Measurements from ENCODE around the gene MSI2. TPM values are rescaled to one million over a fixed set of nuclear protein-coding genes. Genes with fewer than 3 reads are reported as not detected.
A peak's percentile ranks its signal among the peaks of the same experiment; 100 is the strongest.

The MSI2 gene
- total and polyA plus RNA-seq, 8 donors, result 35.0 to 49.5 (median 47.5) TPM

- Histone ChIP-seq H3K27ac (no peak overlapping the region), H3K36me3 (peaks cover 0 to 5% of the 10 kb centered on the region in 2 donors), H3K4me1 (peaks cover 4 to 5% of the 10 kb centered on the region in 2 donors), H3K4me3 (no peak overlapping the region), H3K9me3 (no peaks in the 10 kb centered on the region), H3K27me3 (no peaks in the 10 kb centered on the region)
- no peak for TF ChIP-seq CTCF (IDR thresholded peaks at IDR 0.05)
- DNase-seq (peak in 2 of 4 donors; percentile 54 to 65), ATAC-seq (peak; percentile 92)
- intact Hi-C loops (cut with DNase I), result no loop called here
These were observed 271.7 kb downstream of the MSI2 start for GRCh38 chr17:57528058-57528451.

- H3K4me3 ChIP-seq, result no peak overlapping the region
- peaks cover 4 to 5% of the 10 kb centered on the region in 2 donors for H3K4me1 ChIP-seq
- no peak for TF ChIP-seq CTCF (IDR thresholded peaks at IDR 0.05)
- DNase-seq (no peak), ATAC-seq (no peak)
- H3K36me3 ChIP-seq, result peaks cover 0 to 5% of the 10 kb centered on the region in 2 donors
- H3K9me3 ChIP-seq, result no peaks in the 10 kb centered on the region
- H3K27ac ChIP-seq, result no peak overlapping the region
- no peaks in the 10 kb centered on the region for H3K27me3 ChIP-seq
- intact Hi-C loops (cut with DNase I), result no loop called here
These were observed 273.7 kb downstream of the MSI2 start for GRCh38 chr17:57530026-57530425.

GRCh38 chr17:57530508-57530907 is 274.2 kb downstream of the MSI2 start:
- ATAC-seq (no peak), DNase-seq (no peak)
- peaks cover 4 to 5% of the 10 kb centered on the region in 2 donors for H3K4me1 ChIP-seq
- no peak for TF ChIP-seq CTCF (IDR thresholded peaks at IDR 0.05)
- H3K27me3 ChIP-seq, result no peaks in the 10 kb centered on the region
- H3K27ac ChIP-seq, result no peak overlapping the region
- H3K9me3 ChIP-seq, result no peaks in the 10 kb centered on the region
- peaks cover 0 to 5% of the 10 kb centered on the region in 2 donors for H3K36me3 ChIP-seq
- H3K4me3 ChIP-seq, result no peak overlapping the region
- intact Hi-C loops (cut with DNase I), result no loop called here

- H3K27me3 ChIP-seq, result no peaks in the 10 kb centered on the region
- no peaks in the 10 kb centered on the region for H3K9me3 ChIP-seq
- peaks cover 4 to 5% of the 10 kb centered on the region in 2 donors for H3K4me1 ChIP-seq
- peaks cover 0 to 5% of the 10 kb centered on the region in 2 donors for H3K36me3 ChIP-seq
- DNase-seq (no peak), ATAC-seq (no peak)
- no peak overlapping the region for H3K4me3 ChIP-seq
- intact Hi-C loops (cut with DNase I), result no loop called here
- no peak overlapping the region for H3K27ac ChIP-seq
- no peak for TF ChIP-seq CTCF (IDR thresholded peaks at IDR 0.05)
These were observed 274.8 kb downstream of the MSI2 start for GRCh38 chr17:57531078-57531477.

GRCh38 chr17:57531648-57532504 is 275.6 kb downstream of the MSI2 start:
- no peak for TF ChIP-seq CTCF (IDR thresholded peaks at IDR 0.05)

More at GRCh38 chr17:57531648-57532504, 275.6 kb downstream of the MSI2 start:
- Histone ChIP-seq H3K4me3 (no peak overlapping the region), H3K4me1 (peaks cover 4 to 5% of the 10 kb centered on the region in 2 donors), H3K9me3 (no peaks in the 10 kb centered on the region), H3K27ac (no peak overlapping the region), H3K36me3 (peaks cover 0 to 5% of the 10 kb centered on the region in 2 donors), H3K27me3 (no peaks in the 10 kb centered on the region)
- DNase-seq (no peak), ATAC-seq (no peak)
- intact Hi-C loops (cut with DNase I), result no loop called here

Measured in left lung (tissue), 10 donors.